Aorta (tissue), 5 donors: ENCODE data around the gene ZFTA. TPM values are rescaled to one million over a fixed set of nuclear protein-coding genes. Genes with fewer than 3 reads are reported as not detected.
"Not testable (repeated sequence)": the region's sequence is repeated elsewhere in the genome, so short reads cannot be mapped to it uniquely, and the experiment has no call there.

Experiments used
- ATAC-seq: fragments of 200-7000 bp; cut with Tn5 transposase; one replicate; pipeline ENCODE4 v1.9.1; 2022; ENCODE audit warnings: moderate library complexity; ENCODE audit not compliant: low FRiP score
- DNase-seq, 2 donors: peaks; one replicate each; pipeline ENCODE4 v3.0.0-alpha.2; 2020
- H3K27ac ChIP-seq, 2 donors: one replicate each; pipeline ENCODE4 v1.5.1; 2013; ENCODE audit warnings: low read length in 2 of 2, mild to moderate bottlenecking in 2 of 2, moderate library complexity in 2 of 2, control low read depth in 1 of 2, inconsistent platforms in 1 of 2, low read depth in 1 of 2
- H3K27me3 ChIP-seq, 2 donors: one replicate each; pipeline ENCODE4 v1.6.1; 2013; ENCODE audit warnings: control low read depth in 1 of 2, low read length in 1 of 2, mild to moderate bottlenecking in 1 of 2, moderate library complexity in 1 of 2; ENCODE audit not compliant: insufficient read depth in 2 of 2, control insufficient read depth in 1 of 2
- H3K36me3 ChIP-seq, 2 donors: one replicate each; pipeline ENCODE4 v1.6.1; 2013; ENCODE audit warnings: control low read depth in 1 of 2, low read length in 1 of 2, mild to moderate bottlenecking in 1 of 2; ENCODE audit not compliant: insufficient read depth in 2 of 2, control insufficient read depth in 1 of 2
- H3K4me1 ChIP-seq, 2 donors: one replicate each; pipeline ENCODE4 v1.6.1; 2013; ENCODE audit warnings: low read length in 2 of 2, control low read depth in 1 of 2, mild to moderate bottlenecking in 1 of 2, moderate library complexity in 1 of 2; ENCODE audit not compliant: insufficient read depth in 2 of 2, control insufficient read depth in 1 of 2
- H3K4me3 ChIP-seq, 2 donors: one replicate each; pipeline ENCODE4 v1.5.1; 2013; ENCODE audit warnings: low read length in 2 of 2, control low read depth in 1 of 2, mild to moderate bottlenecking in 1 of 2
- H3K9me3 ChIP-seq: one replicate; pipeline ENCODE4 v1.6.1; 2013; ENCODE audit warnings: mild to moderate bottlenecking, low read length; ENCODE audit not compliant: control insufficient read depth
- WGBS, 2 donors: extraction: QIAGEN DNeasy Blood & Tissue Kit; methylation state at CpG; one replicate each; pipeline ENCODE4 v1.1.7; 2013; 5-methylcytosine and 5-hydroxymethylcytosine counted together
- intact Hi-C, 2 donors: fragments of 100-400 bp; cut with DNase I; formaldehyde crosslinking; loops; one replicate each; pipeline versions ENCODE4 v1.14.2 to v1.15.0; 2022
- polyA plus RNA-seq, 2 donors: library from polyadenylated mRNA; stranded (reverse); fragments of 200-250 nt; gene quantifications; one replicate each; pipeline ENCODE4 v1.2.3, GENCODE V29; 2013
- total RNA-seq, 2 donors: library from RNA; stranded (reverse); fragmentation: NEBNext Ultra II Directional; extraction: Animal tissue kit (Norgen Biotek cat#: 25700); gene quantifications; one replicate each; pipeline ENCODE4 v1.2.1, GENCODE V29; 2021
- donor health status: healthy with polysubstance abuse.
- donor health status: Bipolar disorder and iron deficiency.
- donor health status: DM: no; HTN: no; CAD: no.
- donor health status: DM: no; HTN: no; CAD: no.
- donor health status: DM: yes; HTN: yes; CAD: no.

The ZFTA gene
- total and polyA plus RNA-seq, 4 donors, result 4.3 to 30.9 (median 17.0) TPM

GRCh38 chr11:63785823-63786222, 17.2 kb upstream of the ZFTA start:
- H3K9me3 ChIP-seq, result no peaks in the 10 kb centered on the region
- H3K36me3 ChIP-seq, result no peaks in the 10 kb centered on the region
- H3K27me3 ChIP-seq, result no peaks in the 10 kb centered on the region
- H3K27ac ChIP-seq, result no peak overlapping the region
- intact Hi-C loops, result no loop called here
- ATAC-seq (no peak), DNase-seq (no peak)
- no peaks in the 10 kb centered on the region for H3K4me1 ChIP-seq
- H3K4me3 ChIP-seq, result no peak overlapping the region
- WGBS, 2 donors, result 82 to 86% methylated on average over 1 of the region's 1 CpG

GRCh38 chr11:63783925-63784592, 15.5 kb upstream of the ZFTA start:
- 43 to 51% methylated on average over 7 of the region's 7 CpGs for WGBS, 2 donors
- H3K27ac ChIP-seq, result no peak overlapping the region
- ATAC-seq, result no peak

GRCh38 chr11:63782749-63783148, 14.2 kb upstream of the ZFTA start:
- Histone ChIP-seq H3K36me3 (no peaks in the 10 kb centered on the region), H3K4me3 (no peak overlapping the region), H3K4me1 (no peaks in the 10 kb centered on the region), H3K9me3 (no peaks in the 10 kb centered on the region), H3K27ac (no peak overlapping the region), H3K27me3 (no peaks in the 10 kb centered on the region)
- WGBS, 2 donors, result 94 to 97% methylated on average over 6 of the region's 6 CpGs
- no peak for ATAC-seq
- intact Hi-C loops, result no loop called here
- no peak for DNase-seq

More at GRCh38 chr11:63783925-63784592, 15.5 kb upstream of the ZFTA start:
- no peaks in the 10 kb centered on the region for H3K9me3 ChIP-seq
- no peaks in the 10 kb centered on the region for H3K4me1 ChIP-seq
- intact Hi-C loops, result no loop called here
- no peaks in the 10 kb centered on the region for H3K36me3 ChIP-seq
- DNase-seq, result peak in 1 of 2 donors; percentile 16
- H3K27me3 ChIP-seq, result no peaks in the 10 kb centered on the region
- H3K4me3 ChIP-seq, result no peak overlapping the region

- H3K9me3 ChIP-seq, result no peaks in the 10 kb centered on the region
- no peaks in the 10 kb centered on the region for H3K36me3 ChIP-seq
- H3K27ac ChIP-seq, result no peak overlapping the region
- no peaks in the 10 kb centered on the region for H3K27me3 ChIP-seq
- intact Hi-C loops, result no loop called here
- no peak overlapping the region for H3K4me3 ChIP-seq
- DNase-seq, result no peak
- no peak for ATAC-seq
- 67 to 73% methylated on average over 2 of the region's 2 CpGs for WGBS, 2 donors
- H3K4me1 ChIP-seq, result no peaks in the 10 kb centered on the region
Measured at GRCh38 chr11:63779039-63779438, 10.5 kb upstream of the ZFTA start.

DNA sequence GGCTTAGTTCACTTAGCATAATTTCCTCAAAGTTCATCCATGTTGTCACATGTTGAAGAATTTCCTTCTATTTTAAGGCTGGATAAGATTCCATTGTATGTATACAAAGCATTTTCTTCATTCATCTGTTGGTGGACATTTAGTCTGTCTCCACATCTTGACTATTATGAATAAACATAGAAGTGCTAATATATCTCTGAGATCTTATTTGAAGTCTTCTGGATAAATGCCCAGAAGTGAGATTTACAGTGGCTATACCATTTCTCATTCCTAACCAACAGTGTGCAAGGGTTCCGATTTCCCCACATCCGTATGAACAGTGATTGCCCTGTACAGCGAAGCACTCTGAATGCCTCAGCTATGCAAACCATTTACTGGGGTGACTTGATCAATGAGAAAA, 6.6 kb upstream of the ZFTA start:
- Histone ChIP-seq H3K4me3 (no peak overlapping the region), H3K27ac (no peak overlapping the region), H3K9me3 (no peaks in the 10 kb centered on the region), H3K27me3 (no peaks in the 10 kb centered on the region), H3K4me1 (no peaks in the 10 kb centered on the region), H3K36me3 (no peaks in the 10 kb centered on the region)
- WGBS, 2 donors, result 48 to 66% methylated on average over 3 of the region's 3 CpGs
- DNase-seq (no peak), ATAC-seq (no peak)
- intact Hi-C loops, result no loop called here

DNA sequence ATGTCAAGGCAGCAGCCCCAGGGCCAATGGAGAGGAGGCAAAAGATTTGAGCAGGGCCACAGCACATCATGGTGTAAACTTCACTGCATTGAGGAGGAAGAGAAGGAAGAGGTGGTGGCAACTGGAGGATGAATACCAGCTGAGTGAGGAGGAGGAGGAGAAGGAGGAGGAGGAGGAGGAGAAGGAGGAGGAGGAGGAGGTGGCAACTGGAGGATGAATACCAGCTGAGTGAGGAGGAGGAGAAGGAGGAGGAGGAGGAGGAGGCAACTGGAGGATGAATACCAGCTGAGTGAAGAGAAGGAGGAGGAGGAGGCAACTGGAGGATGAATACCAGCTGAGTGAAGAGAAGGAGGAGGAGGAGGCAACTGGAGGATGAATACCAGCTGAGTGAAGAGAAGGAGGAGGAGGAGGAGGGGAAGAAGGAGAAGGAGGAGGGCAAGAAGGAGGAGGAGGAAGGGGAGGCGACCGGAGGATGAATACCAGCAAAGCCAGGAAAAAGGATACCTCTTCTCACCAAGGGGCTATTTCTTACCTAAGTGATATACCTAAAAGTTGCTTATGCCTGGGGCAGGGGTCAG, 3.3 kb upstream of the ZFTA start:
- DNase-seq, intact Hi-C loops, H3K27me3 ChIP-seq, H3K27ac ChIP-seq, H3K9me3 ChIP-seq, H3K36me3 ChIP-seq, H3K4me3 ChIP-seq, ATAC-seq, H3K4me1 ChIP-seq: not testable (repeated sequence)
- 96 to 98% methylated on average over 2 of the region's 2 CpGs for WGBS, 2 donors

- Histone ChIP-seq H3K9me3 (no peaks in the 10 kb centered on the region), H3K36me3 (no peaks in the 10 kb centered on the region), H3K27me3 (no peaks in the 10 kb centered on the region), H3K4me3 (no peak overlapping the region), H3K4me1 (no peaks in the 10 kb centered on the region), H3K27ac (no peak overlapping the region)
- intact Hi-C loops, result no loop called here
- ATAC-seq (no peak), DNase-seq (no peak)
- 92 to 93% methylated on average over 7 of the region's 7 CpGs for WGBS, 2 donors
Measured at GRCh38 chr11:63770763-63771162, 2.2 kb upstream of the ZFTA start.

- Histone ChIP-seq H3K27ac (no peak overlapping the region), H3K27me3 (no peaks in the 10 kb centered on the region), H3K36me3 (no peaks in the 10 kb centered on the region), H3K4me1 (no peaks in the 10 kb centered on the region), H3K4me3 (peak overlapping the region; percentile 93 to 96), H3K9me3 (no peaks in the 10 kb centered on the region)
- intact Hi-C loops, result loop anchor here (5.0 to 10.0 kb wide), 4 partner anchors 37 to 385 kb away; no protein-coding TSS in a partner anchor
- ATAC-seq (peak; percentile 4), DNase-seq (peak in 1 of 2 donors; percentile 76)
- WGBS, 2 donors, result 10 to 16% methylated on average over 35 of the region's 35 CpGs
Measured at GRCh38 chr11:63769714-63770455, 1.3 kb upstream of the ZFTA start.
